Jurkat, Clone E6-1 (cell line): ENCODE data around the gene LRWD1.
"Not testable (repeated sequence)": the region's sequence is repeated elsewhere in the genome, so short reads cannot be mapped to it uniquely, and the experiment has no call there.

Experiments
- DNase-seq: peaks from one replicate; pipeline ENCODE4 v3.0.0-alpha.2; 2011; ENCODE audit warnings: low read depth, low spot score
- H3K4me3 ChIP-seq: 2 replicates; pipeline ENCODE4 v1.5.1; 2011; ENCODE audit warnings: mild to moderate bottlenecking, low read length, control low read depth, moderate library complexity

LRWD1 gene

DNA sequence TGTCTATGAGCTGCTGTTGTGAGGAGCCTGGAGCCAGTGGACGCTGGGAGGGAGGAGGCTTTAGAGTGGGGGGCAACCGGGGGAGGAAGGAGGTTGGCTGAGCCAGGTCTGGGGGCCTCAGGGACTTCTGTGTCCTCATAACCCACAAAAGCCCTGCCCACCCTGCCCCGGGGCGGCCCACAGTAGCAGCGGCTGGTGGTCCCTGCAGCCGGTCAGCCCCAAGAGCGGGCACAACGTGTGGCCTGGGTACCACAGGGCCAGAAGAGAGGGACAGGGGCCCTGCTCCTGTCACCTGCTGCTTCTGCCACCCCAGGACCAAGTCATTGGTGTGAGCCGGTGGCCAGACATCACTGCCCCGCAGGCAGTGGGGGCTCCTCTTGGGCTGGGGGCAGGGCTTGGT lies 17.2 kb downstream of the LRWD1 start:
- DNase-seq, H3K4me3 ChIP-seq: not testable (repeated sequence)

GRCh38 chr7:102484317-102484716 lies 19.5 kb downstream of the LRWD1 start:
- H3K4me3 ChIP-seq, DNase-seq: not testable (repeated sequence)

DNA sequence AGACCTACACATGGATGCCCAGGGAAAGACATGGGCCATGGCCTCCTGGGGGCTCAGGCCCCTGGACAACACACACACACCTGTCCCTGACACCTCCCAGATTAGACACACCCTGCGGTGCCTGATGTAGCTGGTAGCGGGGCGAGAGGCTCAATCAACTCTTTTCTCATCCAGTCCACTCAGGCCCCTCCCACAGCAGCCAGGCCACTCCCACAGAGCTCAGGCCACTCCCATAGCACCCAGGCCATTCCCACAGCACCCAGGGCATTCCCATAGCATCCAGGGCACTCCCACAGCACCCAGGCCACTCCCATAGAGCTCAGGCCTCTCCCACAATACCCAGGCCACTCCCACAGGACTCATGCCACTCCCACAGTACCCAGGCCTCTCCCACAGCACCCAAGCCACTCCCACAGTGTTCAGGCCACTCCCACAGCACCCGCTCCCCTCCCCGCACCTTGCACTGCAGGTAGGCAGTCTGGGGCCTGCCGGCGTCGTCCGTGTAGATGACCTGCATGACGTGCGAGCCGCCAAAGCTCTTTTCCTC lies 25.8 kb downstream of the LRWD1 start:
- not testable (repeated sequence) for H3K4me3 ChIP-seq, DNase-seq

- not testable (repeated sequence) for DNase-seq, H3K4me3 ChIP-seq
Measured at GRCh38 chr7:102493220-102493935, 28.6 kb downstream of the LRWD1 start.

- DNase-seq, H3K4me3 ChIP-seq: not testable (repeated sequence)
Measured at GRCh38 chr7:102494026-102494425, 29.2 kb downstream of the LRWD1 start.

GRCh38 chr7:102494473-102495149 lies 29.8 kb downstream of the LRWD1 start:
- not testable (repeated sequence) for H3K4me3 ChIP-seq, DNase-seq

GRCh38 chr7:102496861-102497260 lies 32.1 kb downstream of the LRWD1 start:
- H3K4me3 ChIP-seq, DNase-seq: not testable (repeated sequence)

DNA sequence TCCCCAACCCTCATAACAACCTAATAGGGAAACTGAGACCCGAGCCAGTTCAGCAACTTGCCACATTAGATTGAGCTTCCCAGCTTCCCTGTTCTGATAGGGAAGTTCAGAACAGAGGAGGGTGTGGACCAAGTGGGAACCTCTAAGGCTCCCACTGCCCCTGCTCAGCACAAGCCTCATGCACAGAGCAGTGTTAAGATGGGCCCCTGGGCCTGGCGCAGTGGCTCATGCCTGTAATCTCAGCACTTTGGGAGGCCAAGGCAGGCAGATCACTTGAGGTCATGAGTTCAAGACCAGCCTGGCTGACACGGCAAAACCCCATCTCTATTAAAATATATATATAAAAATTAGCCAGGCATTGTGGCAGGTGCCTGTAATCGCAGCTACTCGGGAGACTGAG lies 32.5 kb downstream of the LRWD1 start:
- DNase-seq, H3K4me3 ChIP-seq: not testable (repeated sequence)

- DNase-seq, H3K4me3 ChIP-seq: not testable (repeated sequence)
Measured at GRCh38 chr7:102498321-102498720, 33.5 kb downstream of the LRWD1 start.

- not testable (repeated sequence) for DNase-seq, H3K4me3 ChIP-seq
Measured at GRCh38 chr7:102503141-102503540, 38.4 kb downstream of the LRWD1 start.

DNA sequence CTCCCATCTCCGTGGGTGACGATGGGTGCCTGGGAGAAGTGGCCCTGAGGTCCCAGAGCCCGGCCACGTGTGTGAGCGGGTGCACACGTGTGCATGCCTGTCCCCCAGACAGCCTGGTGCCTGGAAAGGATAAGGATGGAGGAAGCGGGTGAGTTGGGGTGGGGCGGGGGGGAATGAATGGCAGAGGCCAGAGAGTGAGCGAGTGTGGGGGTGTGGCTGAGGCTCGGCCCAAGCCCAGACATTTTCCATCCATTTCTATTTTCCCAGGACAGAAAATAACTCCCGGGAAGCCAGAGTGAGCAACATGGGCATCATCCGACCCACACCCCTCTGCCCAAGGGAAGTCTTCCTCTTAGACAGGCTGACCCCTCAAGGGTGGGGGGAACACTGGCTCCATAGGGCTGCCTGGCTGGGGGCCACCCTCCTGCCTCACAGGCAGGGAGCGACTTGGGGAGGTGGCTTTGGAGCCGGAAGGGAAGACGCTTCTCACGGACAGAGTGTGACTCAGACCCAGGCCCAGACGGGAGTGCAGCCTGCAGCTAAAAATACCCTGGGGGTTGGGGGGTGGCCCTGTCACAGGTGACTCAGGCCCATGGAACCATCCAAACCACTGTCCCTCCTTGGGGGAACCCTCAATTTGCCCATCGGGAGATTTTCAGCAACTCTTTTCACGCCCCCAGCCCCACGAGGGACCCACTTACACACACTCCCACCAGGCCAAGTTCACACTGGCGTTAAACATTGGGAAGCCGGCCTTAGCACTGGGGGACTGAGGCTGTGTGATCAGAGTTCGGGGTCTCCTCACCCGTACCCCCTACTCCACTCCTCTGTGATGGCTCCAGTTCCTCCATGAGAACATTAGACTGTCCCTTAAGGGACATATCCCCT lies 40.8 kb downstream of the LRWD1 start:
- not testable (repeated sequence) for DNase-seq, H3K4me3 ChIP-seq

DNA sequence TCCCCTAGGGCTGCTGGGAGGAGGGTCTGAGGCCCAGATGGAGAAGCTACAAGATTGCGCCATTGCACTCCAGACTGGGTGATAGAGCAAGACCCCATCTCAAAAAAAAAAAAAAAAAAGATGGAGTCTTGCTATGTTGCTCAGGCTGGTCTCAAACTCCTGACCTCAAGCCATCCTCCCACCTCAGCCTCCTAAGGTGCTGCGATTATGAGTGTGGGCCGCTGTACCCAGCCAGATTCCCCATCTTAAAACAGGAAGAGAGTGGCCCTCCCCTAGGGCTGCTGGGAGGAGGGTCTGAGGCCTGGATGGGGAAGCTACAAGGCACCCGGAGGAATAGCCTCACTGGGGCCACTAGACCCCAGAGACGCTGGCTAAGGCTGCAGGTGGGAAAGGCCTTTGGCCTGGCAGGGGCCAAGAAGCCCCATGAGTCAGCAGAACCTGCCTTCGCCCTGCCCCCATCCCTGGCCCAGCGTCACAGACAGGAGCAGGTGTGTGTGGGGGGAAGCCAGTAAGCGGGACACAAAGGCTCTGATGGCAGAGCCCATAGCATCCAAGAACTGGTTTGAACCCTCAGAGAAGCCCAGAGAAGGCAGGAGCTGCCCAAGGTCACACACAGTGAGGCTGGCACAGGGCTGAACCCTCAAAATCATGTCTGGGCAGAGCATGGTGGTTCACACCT lies 42.8 kb downstream of the LRWD1 start:
- not testable (repeated sequence) for H3K4me3 ChIP-seq, DNase-seq

GRCh38 chr7:102510575-102510974 lies 45.8 kb downstream of the LRWD1 start:
- DNase-seq, H3K4me3 ChIP-seq: not testable (repeated sequence)

DNA sequence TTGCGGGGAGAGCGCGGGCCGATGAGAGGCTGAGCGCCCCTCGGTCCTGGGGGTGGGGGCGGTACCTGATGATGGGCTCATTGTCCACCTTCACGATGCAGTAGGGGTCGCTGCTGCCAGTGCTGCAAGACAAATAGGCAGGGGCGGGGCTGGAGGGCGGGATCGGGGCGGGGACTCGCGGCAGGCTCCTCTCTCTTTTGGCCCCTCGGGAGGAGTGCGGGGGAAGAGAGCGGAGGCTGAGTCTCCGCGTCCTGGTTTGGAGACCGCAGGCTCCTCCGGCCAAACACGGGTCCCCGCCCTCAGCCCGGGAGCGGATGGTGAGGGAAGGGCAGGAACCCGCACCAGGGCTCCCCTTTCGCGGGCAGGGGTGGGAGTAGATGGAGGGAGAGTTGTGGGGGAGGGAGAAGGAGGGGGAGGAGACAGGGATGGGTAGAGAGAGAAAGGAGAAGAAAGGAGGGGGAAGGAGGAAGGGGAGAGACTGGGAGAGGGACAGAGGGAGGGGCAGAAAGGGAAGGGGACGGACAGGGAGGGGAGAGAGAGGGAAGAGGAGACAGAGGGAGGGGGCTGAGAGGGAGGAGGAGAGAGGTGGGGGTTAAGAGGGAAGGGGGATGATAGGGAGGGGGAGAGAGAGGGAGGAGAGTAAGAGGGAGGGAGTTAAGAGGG lies 47.2 kb downstream of the LRWD1 start:
- not testable (repeated sequence) for H3K4me3 ChIP-seq, DNase-seq

DNA sequence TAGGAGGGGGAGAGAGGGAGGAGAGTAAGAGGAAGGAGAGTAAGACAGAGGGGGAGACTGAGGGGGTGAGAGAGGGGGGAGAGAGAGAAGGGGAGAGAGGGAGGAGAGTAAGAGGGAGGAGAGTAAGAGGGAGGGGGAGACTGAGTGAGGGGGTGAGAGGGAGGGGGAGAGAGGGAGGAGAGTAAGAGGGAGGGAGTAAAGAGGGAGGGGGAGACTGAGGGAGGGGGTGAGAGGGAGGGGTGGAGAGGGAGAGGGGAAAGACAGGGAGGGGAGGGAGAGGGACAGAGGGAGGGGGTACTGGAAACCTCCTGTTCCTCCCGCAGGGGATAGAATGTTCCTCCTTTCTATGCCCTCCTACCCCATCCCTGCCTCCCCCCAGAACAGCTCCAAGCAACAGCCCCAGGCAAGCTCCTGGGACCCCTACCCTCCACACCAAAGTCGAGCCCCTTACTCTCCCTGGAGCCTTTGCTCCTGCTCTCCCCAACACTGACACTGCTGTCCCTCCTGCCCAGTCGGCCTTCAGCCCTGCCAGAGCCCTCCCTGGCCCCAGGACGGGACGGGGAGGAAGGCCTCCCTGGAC lies 47.9 kb downstream of the LRWD1 start:
- DNase-seq = peak; percentile 81
- not testable (repeated sequence) for H3K4me3 ChIP-seq

GRCh38 chr7:102514881-102515721 lies 50.3 kb downstream of the LRWD1 start:
- not testable (repeated sequence) for DNase-seq, H3K4me3 ChIP-seq

- not testable (repeated sequence) for H3K4me3 ChIP-seq, DNase-seq
Measured at GRCh38 chr7:102515889-102516288, 51.1 kb downstream of the LRWD1 start.
